Tibial nerve (tissue), 3 donors: Measurements from ENCODE around the gene AK9.

Experiments
- CTCF ChIP-seq, 5 experiments: fragments of 200-600 bp in 3 of 5; fragments of 450-650 bp in 2 of 5; sonication (generic) in 3 of 5; IDR thresholded peaks; one replicate each; pipeline ENCODE4 v1.5.1; 2016 to 2019; ENCODE audit warnings: antibody characterized with exemption in 5 of 5, mild to moderate bottlenecking in 3 of 5, moderate library complexity in 2 of 5
- POLR2A ChIP-seq, 2 donors: fragments of 450-650 bp; IDR thresholded peaks; one replicate each; pipeline ENCODE4 v1.6.1; 2017; ENCODE audit warnings: antibody characterized with exemption in 2 of 2, mild to moderate bottlenecking in 2 of 2, moderate library complexity in 2 of 2

GRCh38 chr6:109473120-109473519, 217.9 kb downstream of the AK9 start:
- TF ChIP-seq CTCF (IDR thresholded peaks at IDR 0.05) (no peak), POLR2A (IDR thresholded peaks at IDR 0.05) (no peak)
